H9 (cell line): ENCODE measurements around the gene ARMH3. TPM values are rescaled to one million over a fixed set of nuclear protein-coding genes. Genes with fewer than 3 reads are reported as not detected.

Experiments
- DNase-seq: peaks from one replicate; pipeline ENCODE4 v3.0.0-alpha.2; 2017
- H2AFZ ChIP-seq: one replicate; pipeline ENCODE4 v1.6.1; 2013; ENCODE audit warnings: mild to moderate bottlenecking, low read length, control low read depth, moderate library complexity
- H2AK5ac ChIP-seq: 2 replicates; pipeline ENCODE4 v1.6.1; 2013; ENCODE audit warnings: low read length, control low read depth, mixed read lengths; ENCODE audit not compliant: insufficient read length
- H2BK120ac ChIP-seq: one replicate; pipeline ENCODE4 v1.6.1; 2013; ENCODE audit warnings: low read depth, mild to moderate bottlenecking, low read length, control low read depth, inconsistent platforms; ENCODE audit not compliant: poor library complexity, severe bottlenecking
- H2BK12ac ChIP-seq: 2 replicates; pipeline ENCODE4 v1.6.1; 2013; ENCODE audit warnings: low read length, control low read depth, mixed read lengths, low read depth; ENCODE audit not compliant: insufficient read length
- H2BK15ac ChIP-seq: 2 replicates; pipeline ENCODE4 v1.6.1; 2013; ENCODE audit warnings: low read depth, low read length, control low read depth
- H2BK20ac ChIP-seq: one replicate; pipeline ENCODE4 v1.6.1; 2013; ENCODE audit warnings: low read depth, mild to moderate bottlenecking, low read length, control low read depth, inconsistent platforms; ENCODE audit not compliant: poor library complexity, severe bottlenecking
- H2BK5ac ChIP-seq: 2 replicates; pipeline ENCODE4 v1.6.1; 2013; ENCODE audit warnings: low read length, control low read depth, mixed read lengths; ENCODE audit not compliant: insufficient read length
- H3K14ac ChIP-seq: 2 replicates; pipeline ENCODE4 v1.6.1; 2013; ENCODE audit warnings: low read length, control low read depth; ENCODE audit not compliant: insufficient read depth
- H3K18ac ChIP-seq: 2 replicates; pipeline ENCODE4 v1.6.1; 2013; ENCODE audit warnings: low read depth, mild to moderate bottlenecking, mixed read lengths, low read length, control low read depth; ENCODE audit not compliant: insufficient read length
- H3K23ac ChIP-seq: 2 replicates; pipeline ENCODE4 v1.6.1; 2013; ENCODE audit warnings: low read length, control low read depth, mixed read lengths, low read depth; ENCODE audit not compliant: insufficient read length
- H3K23me2 ChIP-seq: 2 replicates; pipeline ENCODE4 v1.6.1; 2013; ENCODE audit warnings: low read depth, mild to moderate bottlenecking, mixed read lengths, low read length, control low read depth; ENCODE audit not compliant: insufficient read length, poor library complexity, severe bottlenecking
- H3K27ac ChIP-seq: 2 replicates; pipeline ENCODE4 v1.5.1; 2013; ENCODE audit warnings: low read length, control low read depth, mixed read lengths, low read depth; ENCODE audit not compliant: insufficient read length
- H3K27me3 ChIP-seq: 2 replicates; pipeline ENCODE4 v1.6.1; 2013; ENCODE audit warnings: low read length, control low read depth, inconsistent platforms; ENCODE audit not compliant: insufficient read depth
- H3K4ac ChIP-seq: 2 replicates; pipeline ENCODE4 v1.6.1; 2013; ENCODE audit warnings: low read depth, mild to moderate bottlenecking, control low read depth, inconsistent platforms, low read length, moderate library complexity
- H3K4me1 ChIP-seq: 2 replicates; pipeline ENCODE4 v1.6.1; 2013; ENCODE audit warnings: low read length, control low read depth, inconsistent platforms; ENCODE audit not compliant: insufficient read depth
- H3K4me2 ChIP-seq: 2 replicates; pipeline ENCODE4 v1.6.1; 2013; ENCODE audit warnings: low read length, control low read depth, mixed read lengths; ENCODE audit not compliant: insufficient read length, insufficient read depth
- H3K56ac ChIP-seq: 2 replicates; pipeline ENCODE4 v1.6.1; 2013; ENCODE audit warnings: low read depth, mild to moderate bottlenecking, mixed read lengths, low read length, control low read depth; ENCODE audit not compliant: insufficient read length
- H3K79me1 ChIP-seq: 2 replicates; pipeline ENCODE4 v1.6.1; 2013; ENCODE audit warnings: low read depth, mild to moderate bottlenecking, moderate library complexity, low read length, control low read depth, inconsistent platforms; ENCODE audit not compliant: insufficient read depth, poor library complexity, severe bottlenecking
- H3K79me2 ChIP-seq: 2 replicates; pipeline ENCODE4 v1.6.1; 2013; ENCODE audit warnings: low read length, control low read depth, inconsistent platforms; ENCODE audit not compliant: insufficient read depth
- H3K9ac ChIP-seq: 2 replicates; pipeline ENCODE4 v1.6.1; 2013; ENCODE audit warnings: low read length, control low read depth, mixed read lengths; ENCODE audit not compliant: insufficient read length; ENCODE audit errors: extremely low read depth
- H3K9me3 ChIP-seq: one replicate; pipeline ENCODE4 v1.6.1; 2013; ENCODE audit warnings: low read depth, low read length, inconsistent platforms; ENCODE audit not compliant: control insufficient read depth
- H3T11ph ChIP-seq: one replicate; pipeline ENCODE4 v1.6.1; 2013; ENCODE audit warnings: mild to moderate bottlenecking, low read length, control low read depth, inconsistent platforms
- H4K20me1 ChIP-seq: one replicate; pipeline ENCODE4 v1.6.1; 2013; ENCODE audit not compliant: control insufficient read depth, insufficient read length, insufficient read depth
- H4K5ac ChIP-seq: 2 replicates; pipeline ENCODE4 v1.6.1; 2013; ENCODE audit warnings: low read depth, mild to moderate bottlenecking, mixed read lengths, low read length, control low read depth; ENCODE audit not compliant: insufficient read length
- H4K8ac ChIP-seq: replicated peaks from 2 replicates; pipeline ENCODE4 v1.6.1; 2013; ENCODE audit warnings: low read length, control low read depth, mixed read lengths, low read depth; ENCODE audit not compliant: insufficient read length
- H4K91ac ChIP-seq: 2 replicates; pipeline ENCODE4 v1.6.1; 2013; ENCODE audit warnings: low read depth, mild to moderate bottlenecking, moderate library complexity, mixed read lengths, low read length, control low read depth; ENCODE audit not compliant: insufficient read length
- H3K27ac Mint-ChIP-seq, 3 experiments: 2 replicates in 2 of 3; 3 replicates in 1 of 3; pipeline ENCODE4 v1.8.0; 2020 to 2021; ENCODE audit warnings: mixed read lengths in 3 of 3, mild to moderate bottlenecking in 1 of 3, moderate library complexity in 1 of 3
- H3K27me3 Mint-ChIP-seq: 2 replicates; pipeline ENCODE4 v1.8.0; 2021; ENCODE audit warnings: low read depth, mild to moderate bottlenecking, moderate library complexity, mixed read lengths
- H3K36me3 Mint-ChIP-seq, 3 experiments: 2 replicates in 2 of 3; 3 replicates in 1 of 3; pipeline ENCODE4 v1.8.0; 2020 to 2021; ENCODE audit warnings: low read depth in 3 of 3, mixed read lengths in 3 of 3; ENCODE audit not compliant: insufficient read depth in 1 of 3
- H3K4me1 Mint-ChIP-seq, 2 experiments: 2 replicates each; pipeline ENCODE4 v1.8.0; 2020; ENCODE audit warnings: mixed read lengths in 2 of 2
- H3K4me3 Mint-ChIP-seq, 2 experiments: 2 replicates in 1 of 2; 3 replicates in 1 of 2; pipeline ENCODE4 v1.8.0; 2020 to 2021; ENCODE audit warnings: mild to moderate bottlenecking in 2 of 2, mixed read lengths in 2 of 2, moderate library complexity in 1 of 2
- H3K9me3 Mint-ChIP-seq, 2 experiments: 2 replicates in 1 of 2; 3 replicates in 1 of 2; pipeline ENCODE4 v1.8.0; 2020; ENCODE audit warnings: mild to moderate bottlenecking in 2 of 2, mixed read lengths in 2 of 2, moderate library complexity in 1 of 2
- WGBS: extraction: QIAGEN DNeasy Blood & Tissue Kit; methylation state at CpG from one replicate; pipeline ENCODE4 v1.1.7; 2013; ENCODE audit warnings: missing lambda C conversion rate, low lambda C conversion rate, mixed read lengths; ENCODE audit not compliant: insufficient read length; ENCODE audit errors: extremely low coverage; 5-methylcytosine and 5-hydroxymethylcytosine counted together
- total RNA-seq: library from RNA; stranded (reverse); gene quantifications from 2 replicates; pipeline ENCODE4 v1.2.1, GENCODE V29; 2021
- TF ChIP-seq, protein P1 (sequence below): fragments of 200-600 bp; sonication (generic); conservative IDR thresholded peaks from 3 replicates; pipeline ENCODE4 v1.8.0; 2021; ENCODE audit warnings: antibody characterized with exemption, mild to moderate bottlenecking

Gene ARMH3
- total RNA-seq, 1 experiment from 2014 or later = 20.4 TPM

DNA sequence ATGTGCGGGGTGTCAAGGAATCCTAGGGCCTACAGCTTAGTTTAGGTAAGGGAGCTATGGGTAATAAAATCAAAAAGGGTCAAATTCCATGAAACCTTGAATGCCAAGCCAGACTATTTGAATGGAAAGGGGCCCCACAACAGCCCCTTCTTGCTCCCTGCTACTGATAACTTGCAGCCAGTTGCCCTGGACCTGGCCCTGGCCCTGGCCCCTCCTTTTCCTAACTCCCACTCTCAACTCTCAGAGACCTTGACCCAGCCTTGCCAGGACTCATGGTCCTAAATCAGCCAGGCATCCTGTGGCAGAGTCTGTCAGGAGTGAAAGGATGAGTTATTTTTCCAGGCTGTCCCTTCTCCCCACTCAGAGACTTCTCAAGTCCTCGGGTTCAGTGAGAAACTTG, 218.2 kb downstream of the ARMH3 start:
- H3T11ph ChIP-seq = no peak overlapping the region
- 0 out of 7 replicates have a peak overlapping the region, but pooled peaks of 1 of the 3 experiments have one; percentile 12 for H3K27ac Mint-ChIP-seq
- H3K79me2 ChIP-seq = no peaks in the 10 kb centered on the region
- peaks cover 22 to 43% of the 10 kb centered on the region in 2 experiments for H3K4me1 Mint-ChIP-seq
- no peak overlapping the region for H4K8ac ChIP-seq
- no peak overlapping the region for H3K9ac ChIP-seq
- TF ChIP-seq, protein P1, sequence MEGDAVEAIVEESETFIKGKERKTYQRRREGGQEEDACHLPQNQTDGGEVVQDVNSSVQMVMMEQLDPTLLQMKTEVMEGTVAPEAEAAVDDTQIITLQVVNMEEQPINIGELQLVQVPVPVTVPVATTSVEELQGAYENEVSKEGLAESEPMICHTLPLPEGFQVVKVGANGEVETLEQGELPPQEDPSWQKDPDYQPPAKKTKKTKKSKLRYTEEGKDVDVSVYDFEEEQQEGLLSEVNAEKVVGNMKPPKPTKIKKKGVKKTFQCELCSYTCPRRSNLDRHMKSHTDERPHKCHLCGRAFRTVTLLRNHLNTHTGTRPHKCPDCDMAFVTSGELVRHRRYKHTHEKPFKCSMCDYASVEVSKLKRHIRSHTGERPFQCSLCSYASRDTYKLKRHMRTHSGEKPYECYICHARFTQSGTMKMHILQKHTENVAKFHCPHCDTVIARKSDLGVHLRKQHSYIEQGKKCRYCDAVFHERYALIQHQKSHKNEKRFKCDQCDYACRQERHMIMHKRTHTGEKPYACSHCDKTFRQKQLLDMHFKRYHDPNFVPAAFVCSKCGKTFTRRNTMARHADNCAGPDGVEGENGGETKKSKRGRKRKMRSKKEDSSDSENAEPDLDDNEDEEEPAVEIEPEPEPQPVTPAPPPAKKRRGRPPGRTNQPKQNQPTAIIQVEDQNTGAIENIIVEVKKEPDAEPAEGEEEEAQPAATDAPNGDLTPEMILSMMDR = no peak
- H3K79me1 ChIP-seq = no peaks in the 10 kb centered on the region
- H2AFZ ChIP-seq = no peak overlapping the region
- no peak overlapping the region for H3K27ac ChIP-seq
- H3K4me1 ChIP-seq = peaks cover 3% of the 10 kb centered on the region; the same call in 1 of the 2 replicates
- no peak overlapping the region for H3K4ac ChIP-seq
- no CpG with 5 or more reads among the region's 2 CpGs for WGBS
- H3K56ac ChIP-seq = no peak overlapping the region
- no peak overlapping the region for H2BK20ac ChIP-seq
- H3K9me3 Mint-ChIP-seq = no peaks in the 10 kb centered on the region
- peaks cover 9% of the 10 kb centered on the region for H3K23me2 ChIP-seq
- H3K18ac ChIP-seq = no peak overlapping the region
- H3K27me3 ChIP-seq = peaks cover 12% of the 10 kb centered on the region; the same call in 1 of the 2 replicates
- no peak overlapping the region for H4K91ac ChIP-seq
- H2AK5ac ChIP-seq = no peak overlapping the region
- H2BK120ac ChIP-seq = no peak overlapping the region
- H3K36me3 Mint-ChIP-seq = no peaks in the 10 kb centered on the region
- H3K4me3 Mint-ChIP-seq = no peak overlapping the region
- no peak overlapping the region for H2BK15ac ChIP-seq
- no peak overlapping the region for H2BK5ac ChIP-seq
- H4K20me1 ChIP-seq = no peaks in the 10 kb centered on the region
- no peak overlapping the region for H3K4me2 ChIP-seq
- H3K27me3 Mint-ChIP-seq = peaks cover 25% of the 10 kb centered on the region
- H3K23ac ChIP-seq = no peak overlapping the region
- DNase-seq = no peak
- H3K14ac ChIP-seq = no peak overlapping the region
- no peak overlapping the region for H4K5ac ChIP-seq
- H2BK12ac ChIP-seq = no peak overlapping the region
- H3K9me3 ChIP-seq = no peaks in the 10 kb centered on the region
